Panc1 (cell line): ENCODE data around the gene CDK18. TPM values are rescaled to one million over a fixed set of nuclear protein-coding genes. Genes with fewer than 3 reads are reported as not detected.

Source experiments
- ATAC-seq: fragments of 200-7000 bp; cut with Tn5 transposase; 2 replicates; pipeline ENCODE4 v1.9.1; 2020; ENCODE audit warnings: mild to moderate bottlenecking, moderate library complexity
- BruUV-seq: library from RNA; stranded (reverse); fragments of 400-500 nt; replicated peaks from 2 replicates; lab custom pipeline; 2021; lab: Mats Ljungman, UMichigan
- CTCF ChIA-PET: fragments of 300-600 bp; sonication (Branson Sonifier 250); formaldehyde crosslinking; loops from one replicate; lab custom pipeline; 2022; ENCODE audit warnings: antibody characterized with exemption; lab: Charles Lee
- POLR2A ChIA-PET: fragments of 300-600 bp; sonication (Branson Sonifier 250); formaldehyde crosslinking; loops from one replicate; lab custom pipeline; 2022; ENCODE audit warnings: antibody characterized with exemption; lab: Charles Lee
- DNase-seq: peaks from one replicate; pipeline ENCODE4 v3.0.0-alpha.2; 2010; ENCODE audit warnings: low read depth, low spot score
- H3K27ac ChIP-seq: 2 replicates; pipeline ENCODE4 v1.5.1; 2011; ENCODE audit warnings: mild to moderate bottlenecking, low read length, inconsistent platforms
- H3K27me3 ChIP-seq: fragments of 200-500 bp; sonication (Bioruptor generic); 2 replicates; pipeline ENCODE4 v1.6.0; 2014; ENCODE audit warnings: low read length, inconsistent platforms; ENCODE audit not compliant: control insufficient read depth, insufficient read depth
- H3K36me3 ChIP-seq: fragments of 200-500 bp; sonication (Bioruptor generic); 2 replicates; pipeline ENCODE4 v1.5.1; 2014; ENCODE audit warnings: inconsistent platforms, mild to moderate bottlenecking, low read length, moderate library complexity; ENCODE audit not compliant: control insufficient read depth, insufficient read depth
- H3K4me1 ChIP-seq: 2 replicates; pipeline ENCODE4 v1.5.1; 2011; ENCODE audit warnings: inconsistent platforms, mild to moderate bottlenecking, low read length, moderate library complexity; ENCODE audit not compliant: control insufficient read depth, insufficient read depth
- H3K4me3 ChIP-seq, 2 experiments: 2 replicates each; pipeline ENCODE4 v1.5.1; 2011 to 2012; ENCODE audit warnings: low read depth in 2 of 2, low read length in 2 of 2, mild to moderate bottlenecking in 2 of 2, inconsistent platforms in 1 of 2, moderate library complexity in 1 of 2
- H3K9me3 ChIP-seq: fragments of 200-500 bp; sonication (Bioruptor generic); 2 replicates; pipeline ENCODE4 v1.5.1; 2014; ENCODE audit warnings: low read depth, mild to moderate bottlenecking, inconsistent platforms, low read length, moderate library complexity; ENCODE audit not compliant: control insufficient read depth, insufficient read depth
- CTCF ChIP-seq: fragments of 450-650 bp; IDR thresholded peaks from 2 replicates; pipeline ENCODE4 v1.5.1; 2017; ENCODE audit warnings: mild to moderate bottlenecking
- POLR2AphosphoS5 ChIP-seq: IDR thresholded peaks from 2 replicates; pipeline ENCODE4 v1.6.1; 2012; ENCODE audit warnings: mild to moderate bottlenecking, low read depth, low read length, moderate library complexity
- REST ChIP-seq, 2 experiments: IDR thresholded peaks; 2 replicates each; pipeline ENCODE4 v1.6.1; 2011 to 2012; ENCODE audit warnings: low read depth in 2 of 2, control low read depth in 1 of 2, low read length in 1 of 2, mild to moderate bottlenecking in 1 of 2, moderate library complexity in 1 of 2; ENCODE audit not compliant: insufficient read depth in 1 of 2
- SIN3A ChIP-seq: IDR thresholded peaks from 2 replicates; pipeline ENCODE4 v1.6.1; 2012; ENCODE audit warnings: low read depth, mild to moderate bottlenecking, low read length, moderate library complexity, borderline replicate concordance; ENCODE audit not compliant: insufficient read depth
- TCF7L2 ChIP-seq: IDR thresholded peaks from 2 replicates; pipeline ENCODE4 v1.6.1; 2011; ENCODE audit warnings: mild to moderate bottlenecking, low read depth, low read length, inconsistent platforms
- in situ Hi-C: cut with HindIII; loops from 2 replicates; pipeline ENCODE4 v1.10.0; 2016; ENCODE audit warnings: low sequenced_read_pairs, low pct_unique_long_range_greater_than_20kb
- intact Hi-C: fragments of 100-400 bp; cut with micrococcal nuclease; formaldehyde crosslinking; loops from one replicate; pipeline ENCODE4 v1.10.0; 2022; ENCODE audit not compliant: unreplicated experiment
- total RNA-seq: library from RNA; stranded (reverse); gene quantifications from one replicate; pipeline ENCODE4 v1.2.1, GENCODE V29; 2021; ENCODE audit not compliant: unreplicated experiment

The CDK18 gene
- total RNA-seq, 1 experiment from 2014 or later, result 7.0 TPM

GRCh38 chr1:205492201-205492667 is 12.2 kb upstream of the CDK18 start:
- ChIA-PET POLR2A (no interaction called here), CTCF (no interaction called here)
- intact Hi-C loops (no loop called here), in situ Hi-C loops (no loop called here)
- Histone ChIP-seq H3K4me1 (no peaks in the 10 kb centered on the region), H3K9me3 (no peaks in the 10 kb centered on the region), H3K27me3 (no peaks in the 10 kb centered on the region), H3K4me3 (no peak overlapping the region), H3K27ac (no peak overlapping the region), H3K36me3 (no peaks in the 10 kb centered on the region)
- no peak for ATAC-seq
- BruUV-seq, result no TSS peak
- DNase-seq, result no peak
- TF ChIP-seq TCF7L2 (no peak), SIN3A (no peak), REST (IDR thresholded peaks at IDR 0.05; ENCODE audit: insufficient read depth in 1 of 2, low read depth in 2 of 2, low read length in 1 of 2) (no peak), POLR2AphosphoS5 (no peak), CTCF (no peak)

- in situ Hi-C loops (no loop called here), intact Hi-C loops (no loop called here)
- no peak overlapping the region; the same call in 1 of the 2 replicates for H3K27ac ChIP-seq
- H3K4me3 ChIP-seq, result no peak overlapping the region
- no peaks in the 10 kb centered on the region for H3K36me3 ChIP-seq
- BruUV-seq, result no TSS peak
- TF ChIP-seq CTCF, result no peak
- TF ChIP-seq SIN3A, result no peak
- no peak for TF ChIP-seq REST (IDR thresholded peaks at IDR 0.05; ENCODE audit: insufficient read depth in 1 of 2, low read depth in 2 of 2, low read length in 1 of 2)
- no peak for TF ChIP-seq POLR2AphosphoS5
- TF ChIP-seq TCF7L2, result no peak
- no peaks in the 10 kb centered on the region for H3K9me3 ChIP-seq
- no peaks in the 10 kb centered on the region for H3K27me3 ChIP-seq
- no peaks in the 10 kb centered on the region for H3K4me1 ChIP-seq
- ChIA-PET POLR2A (no interaction called here), CTCF (interaction anchor here (0.6 kb wide), 1 partner anchor 147 kb away, joined by 3 read pairs; no protein-coding TSS in a partner anchor)
- DNase-seq (no peak), ATAC-seq (no peak)
These were observed 11.7 kb upstream of the CDK18 start for GRCh38 chr1:205492774-205493173.
